NCI-H2107 treated with DMSO at 0.1 percent for 48 hours (cell line): ENCODE data around the gene TNS4.

Source experiments
- DNase-seq: peaks from one replicate; lab custom pipeline; 2025; ENCODE audit not compliant: unreplicated experiment; lab: John Stamatoyannopoulos, UW

Gene TNS4

DNA sequence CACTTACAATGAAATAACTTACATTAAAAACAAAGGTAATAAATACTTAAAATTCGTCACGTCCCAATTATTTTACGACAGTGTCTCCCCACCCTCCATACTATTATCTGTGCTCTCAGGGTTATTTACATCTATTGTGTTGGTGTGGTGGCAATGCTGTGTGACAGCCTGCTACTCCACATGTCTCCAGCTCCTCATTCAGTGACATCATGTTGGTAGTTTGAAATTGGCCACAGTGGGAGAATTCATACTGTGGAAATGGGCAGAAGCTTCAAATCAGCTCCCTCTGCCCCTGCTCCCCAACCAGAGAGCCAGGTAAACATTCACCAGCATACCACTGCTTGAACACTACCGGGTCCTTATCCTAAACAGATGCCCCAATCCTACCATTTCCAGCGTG, 6.3 kb downstream of the TNS4 start:
- DNase-seq = no peak

- no peak for DNase-seq
Observed at GRCh38 chr17:40493697-40494096, 7.7 kb downstream of the TNS4 start.

- DNase-seq = no peak
Observed at GRCh38 chr17:40491486-40491885, 9.9 kb downstream of the TNS4 start.

DNA sequence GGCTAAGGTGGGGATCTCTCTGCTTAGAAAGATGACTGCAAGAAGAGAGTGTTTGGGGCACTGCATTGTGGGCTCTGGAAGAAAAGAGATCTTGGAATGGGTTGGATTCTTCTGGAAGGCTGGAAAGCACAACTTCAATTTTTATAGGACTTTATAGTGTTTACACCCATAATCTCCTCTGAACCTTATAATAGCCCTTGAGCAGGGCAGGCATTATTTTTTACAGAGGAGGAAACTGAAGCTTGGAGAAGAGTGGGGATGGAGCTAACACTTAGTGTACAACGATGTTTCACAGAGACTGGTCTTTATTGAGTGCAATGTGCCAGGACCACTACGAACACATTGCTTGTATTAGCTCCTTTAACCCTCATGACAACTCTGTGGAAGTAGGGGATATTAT, 10.4 kb downstream of the TNS4 start:
- DNase-seq = no peak

GRCh38 chr17:40490289-40490853, 11.1 kb downstream of the TNS4 start:
- peak; percentile 61 for DNase-seq

DNA sequence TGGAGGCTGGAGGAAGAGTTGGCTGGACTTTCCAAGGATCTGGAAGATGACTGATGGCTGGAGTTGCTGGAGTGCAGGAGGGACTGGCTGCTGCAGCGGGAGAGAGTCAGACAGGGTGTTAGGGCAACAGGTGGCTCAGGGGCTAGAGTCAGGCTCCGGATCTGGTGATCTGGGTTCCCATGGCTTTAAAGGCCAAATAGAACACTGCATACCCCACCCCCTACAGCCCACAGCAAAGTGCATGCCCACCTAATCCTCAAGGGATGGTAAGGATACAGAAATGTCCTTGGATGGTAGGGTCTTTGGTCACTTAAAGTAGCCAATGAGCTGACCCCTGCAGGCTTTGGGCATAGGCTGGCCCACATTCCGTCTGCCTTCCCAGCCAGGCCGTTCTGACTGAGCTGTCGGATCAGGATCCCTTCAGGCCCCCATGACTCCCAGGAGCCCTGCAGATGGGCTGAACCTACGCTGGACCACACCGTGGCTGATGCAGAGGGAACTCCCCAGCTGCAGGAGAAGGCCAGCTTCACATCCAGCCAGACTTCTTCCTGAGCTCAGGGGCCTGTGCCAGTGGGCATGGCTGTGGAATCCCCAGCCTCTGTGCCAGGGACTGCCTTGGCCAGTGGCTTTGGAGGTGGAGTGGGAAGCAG, 13.9 kb downstream of the TNS4 start:
- DNase-seq = no peak

DNA sequence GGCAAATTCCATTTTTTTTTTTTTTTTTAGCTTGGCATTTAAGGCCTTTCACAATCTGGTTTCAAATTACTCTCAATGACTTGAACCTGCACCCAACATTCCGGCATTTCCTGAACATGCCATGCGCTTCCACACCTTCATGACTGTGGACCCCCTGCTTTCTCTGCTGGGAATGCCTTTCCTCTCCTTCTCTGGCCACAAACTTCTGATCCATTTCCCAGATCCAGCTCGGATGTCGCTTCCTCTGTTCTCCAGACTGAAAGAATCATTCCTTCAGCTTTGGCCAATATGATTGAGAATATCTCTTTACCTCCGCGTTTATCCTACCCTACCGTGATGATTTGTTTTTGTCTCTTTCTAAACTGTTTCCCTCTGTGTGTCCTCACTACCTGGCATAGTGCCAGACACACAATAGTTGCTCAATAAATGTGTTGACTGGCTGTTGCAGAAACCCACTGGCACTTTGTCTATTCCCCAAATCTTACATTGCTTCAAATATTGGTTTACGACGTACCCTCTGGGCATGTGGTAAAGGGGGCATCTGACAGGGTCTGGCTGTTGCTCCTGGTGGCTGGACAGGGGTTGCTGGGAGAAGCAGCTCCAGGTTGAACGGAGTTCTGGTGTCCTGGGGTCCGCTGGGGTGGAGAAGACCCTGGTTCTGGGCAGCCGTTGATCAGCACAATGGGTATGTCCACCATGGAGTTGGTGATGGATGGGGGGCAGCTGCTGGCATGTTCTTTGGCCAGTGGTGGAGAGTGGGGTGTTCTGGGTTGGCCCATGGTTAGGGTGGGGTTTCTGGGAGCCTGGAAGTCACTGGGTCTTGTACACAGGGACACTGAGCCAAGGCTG, 14.7 kb downstream of the TNS4 start:
- no peak for DNase-seq

DNA sequence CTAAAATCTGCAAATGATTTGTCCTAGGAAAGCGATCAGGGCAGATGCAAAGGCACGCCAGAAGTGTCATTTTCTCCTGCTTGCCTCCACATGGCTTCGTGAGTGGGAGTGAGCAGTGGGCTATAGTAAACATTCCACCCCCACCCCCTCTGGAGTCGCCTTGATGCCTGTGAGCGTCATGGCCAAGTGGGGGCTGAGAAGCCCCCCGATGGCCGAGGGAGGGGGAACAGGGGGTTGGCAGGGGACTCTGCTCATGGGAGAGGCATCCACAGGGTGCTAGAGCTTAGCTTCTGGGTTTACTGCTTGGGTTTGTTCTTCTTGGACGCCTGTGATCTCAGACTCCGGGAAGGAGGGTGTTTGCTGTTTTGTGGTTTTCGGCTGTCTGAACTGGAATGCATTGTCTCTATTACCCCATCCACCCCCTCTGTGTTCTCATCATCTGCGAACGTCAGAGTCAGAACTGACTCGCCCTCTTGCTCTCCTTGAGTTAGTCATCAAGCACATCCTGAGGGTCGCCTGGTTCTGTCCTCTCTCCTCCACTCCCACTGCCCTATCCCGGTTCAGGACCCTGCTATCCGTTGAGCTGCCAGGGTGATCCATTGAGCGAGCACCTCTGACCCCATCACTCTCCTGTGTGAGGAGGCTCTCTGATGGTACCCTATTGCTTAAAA, 15.4 kb downstream of the TNS4 start:
- DNase-seq = peak; percentile 9

DNA sequence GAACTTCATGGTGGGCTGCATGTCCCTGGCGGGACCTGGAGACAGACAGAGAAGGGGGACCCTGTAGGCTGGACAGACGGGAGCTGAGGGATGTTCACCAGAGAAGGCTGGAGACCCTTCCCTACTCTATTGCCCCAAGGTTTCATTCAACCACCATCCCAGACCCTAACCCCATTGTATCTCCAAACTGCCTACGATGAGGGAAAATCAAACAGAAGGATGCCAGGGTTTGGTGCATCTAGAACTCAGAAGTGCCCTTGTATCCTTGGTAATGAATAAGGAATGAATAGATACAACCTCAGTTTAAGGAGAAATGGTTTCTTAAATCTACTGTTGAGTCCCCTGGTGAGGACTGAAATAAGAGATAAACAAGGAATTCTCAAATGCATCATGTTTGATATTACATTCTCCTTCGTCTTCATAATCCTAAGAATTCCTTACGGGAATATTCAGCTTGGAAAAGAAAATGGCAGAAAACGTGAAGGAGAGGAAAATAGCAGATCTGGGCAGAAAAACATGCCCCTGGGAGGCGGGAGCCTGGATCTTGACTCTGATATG, 16.4 kb downstream of the TNS4 start:
- DNase-seq = no peak

- DNase-seq = no peak
Observed at GRCh38 chr17:40484285-40484972, 17.0 kb downstream of the TNS4 start.

DNA sequence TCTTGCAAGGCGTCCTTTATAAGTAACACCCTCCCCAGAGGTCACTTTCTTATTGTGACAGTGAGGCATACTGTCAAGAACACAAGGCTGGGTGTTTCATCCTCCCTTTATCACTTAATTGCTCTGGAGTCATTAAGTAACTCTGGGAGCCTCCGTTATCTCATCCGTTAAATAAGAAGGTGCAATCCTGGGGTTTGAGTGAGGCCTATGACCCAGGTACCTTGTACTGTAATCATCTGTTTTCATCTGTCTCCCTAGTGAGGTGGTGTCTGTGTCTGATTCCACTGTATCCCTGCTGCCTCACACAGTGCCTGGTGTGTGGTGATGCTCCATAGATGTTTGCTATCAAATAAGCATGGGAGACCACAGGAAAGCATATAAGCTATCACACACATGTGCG, 17.7 kb downstream of the TNS4 start:
- DNase-seq = no peak

- no peak for DNase-seq
Observed at GRCh38 chr17:40482722-40483121, 18.7 kb downstream of the TNS4 start.

DNA sequence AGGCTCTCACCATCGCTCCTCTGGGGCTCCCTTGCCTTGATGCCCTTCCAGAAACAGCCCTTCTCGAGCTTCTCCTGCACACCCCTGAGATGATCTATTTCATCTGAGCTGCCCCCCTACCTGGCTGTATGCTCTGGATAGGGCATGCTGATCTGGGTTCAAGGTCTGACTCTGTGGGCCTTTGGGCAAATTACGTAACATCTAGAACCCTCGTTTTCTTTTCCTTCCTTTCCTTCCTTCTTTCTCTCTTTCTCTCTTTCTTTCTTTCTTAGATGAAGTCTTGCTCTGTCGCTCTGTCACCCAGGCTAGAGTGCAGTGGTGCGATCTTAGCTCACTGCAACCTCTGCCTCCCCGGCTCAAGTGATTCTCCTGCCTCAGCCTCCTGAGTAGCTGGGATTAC, 20.3 kb downstream of the TNS4 start:
- DNase-seq = no peak

- DNase-seq = no peak
Observed at GRCh38 chr17:40480501-40481003, 20.9 kb downstream of the TNS4 start.

DNA sequence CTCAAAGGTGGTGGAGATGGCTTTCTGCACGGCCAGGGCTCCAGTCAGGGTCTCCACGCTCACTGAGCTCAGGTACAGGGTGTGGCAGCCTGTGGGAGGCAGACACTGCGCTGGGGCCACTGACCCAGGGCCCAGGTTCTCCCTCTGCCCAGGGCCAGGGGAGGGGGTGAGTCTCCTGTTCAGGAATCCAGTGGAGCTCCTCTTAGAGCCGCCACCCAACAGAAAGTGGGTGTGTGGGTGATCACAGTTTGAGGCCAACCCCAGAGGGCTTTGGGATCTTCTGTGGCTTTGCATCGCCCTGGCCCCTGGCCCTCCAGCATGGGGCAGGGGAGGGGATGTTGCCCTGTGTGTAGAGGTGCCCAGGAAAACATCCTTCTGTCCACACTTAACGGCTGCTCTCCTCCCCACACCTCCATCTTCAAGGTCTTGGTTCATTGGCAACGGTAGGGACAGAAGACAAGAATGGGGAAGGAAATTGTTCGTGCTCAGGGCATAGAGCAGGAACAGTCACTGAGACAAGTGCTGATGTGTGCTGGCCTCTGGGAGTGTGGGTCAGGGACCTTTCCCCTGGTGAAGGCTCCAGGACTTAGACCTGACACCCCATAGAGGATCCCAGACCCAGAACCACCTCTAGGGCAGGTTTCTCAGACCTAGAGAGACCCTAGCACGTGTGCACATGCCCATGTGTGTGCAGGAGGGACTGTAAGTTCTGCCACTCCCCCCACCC, 21.5 kb downstream of the TNS4 start:
- no peak for DNase-seq

DNA sequence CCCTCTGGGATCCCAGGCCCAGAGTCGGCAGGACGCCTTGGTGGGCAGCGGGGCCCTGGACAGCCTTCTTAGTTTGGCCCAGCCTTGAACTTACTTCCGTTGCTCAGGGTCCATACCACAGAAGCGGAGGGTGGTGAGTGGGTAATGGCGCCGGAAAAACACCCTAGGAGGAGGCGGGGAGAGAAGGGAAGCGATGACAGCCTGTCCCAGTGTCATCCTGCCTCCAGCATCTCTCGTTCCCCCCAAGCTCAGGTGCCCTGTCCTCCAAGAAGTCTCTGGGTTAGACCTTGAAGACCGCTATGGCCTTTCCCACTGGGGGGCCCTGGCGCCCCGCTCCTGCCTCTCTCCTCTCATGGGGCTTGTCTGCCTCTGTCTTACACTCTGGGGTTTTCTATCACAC, 22.9 kb downstream of the TNS4 start:
- no peak for DNase-seq

GRCh38 chr17:40477796-40478195, 23.6 kb downstream of the TNS4 start:
- DNase-seq = no peak

DNA sequence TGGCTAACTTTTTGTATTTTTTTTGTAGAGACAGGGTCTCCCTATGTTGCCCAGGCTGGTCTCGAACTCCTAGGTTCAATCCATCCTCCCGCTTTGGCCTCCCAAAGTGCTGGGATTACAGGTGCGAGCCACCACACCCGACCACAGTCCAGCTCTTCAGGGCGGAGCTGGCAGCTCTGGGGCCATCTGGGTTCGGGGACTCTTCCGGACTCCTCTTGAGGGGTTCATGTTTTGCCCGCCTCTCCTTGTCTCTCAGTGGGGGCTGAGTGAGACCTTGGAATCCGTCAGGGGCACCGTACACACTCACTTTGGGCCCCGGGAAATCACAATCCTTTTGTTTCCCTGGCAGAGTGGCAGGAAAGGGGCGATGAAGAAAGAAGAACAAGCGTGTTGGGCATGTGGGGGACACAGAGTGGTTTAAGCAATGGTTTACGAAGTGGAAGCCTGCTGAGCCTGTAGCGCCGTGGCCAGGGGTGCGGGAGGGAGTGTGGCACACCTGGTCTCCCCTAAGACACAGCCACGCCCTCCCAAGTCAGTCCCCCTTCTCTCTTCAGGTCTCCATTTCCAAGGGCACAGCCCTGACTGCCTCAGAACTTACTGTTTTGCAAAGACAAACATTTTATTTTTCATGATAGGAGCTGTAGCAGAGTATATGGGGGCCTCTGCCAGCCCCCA, 26.1 kb downstream of the TNS4 start:
- DNase-seq = no peak

DNA sequence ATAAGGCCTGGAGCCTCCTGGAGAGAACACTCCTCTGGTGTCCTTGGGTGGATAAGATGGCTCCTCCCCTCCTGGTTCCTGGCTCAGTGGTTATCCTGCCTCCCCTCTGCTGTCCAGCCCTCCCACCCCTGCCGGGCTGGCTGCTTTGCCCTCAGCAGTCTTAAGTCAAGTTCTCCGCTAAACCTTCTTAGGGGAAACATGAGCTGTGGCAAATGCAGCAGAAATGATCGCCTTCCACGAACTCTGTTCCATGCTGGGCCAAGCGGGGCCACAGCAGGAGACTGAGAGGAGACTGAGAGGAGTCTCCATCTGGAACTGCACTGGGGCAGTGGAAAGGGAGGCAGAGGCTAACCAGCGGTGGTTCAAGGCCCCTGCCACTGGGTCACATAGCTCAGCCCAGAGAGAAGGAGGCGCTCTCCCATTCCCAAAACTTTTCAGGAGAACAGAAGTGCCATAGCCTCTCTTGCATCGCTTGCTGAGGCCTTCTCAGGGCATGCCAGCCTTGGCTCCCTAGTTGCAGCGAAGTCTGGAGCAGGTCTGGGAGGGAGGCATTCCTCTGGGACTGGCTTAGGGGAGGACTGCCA, 26.9 kb downstream of the TNS4 start:
- no peak for DNase-seq
